HepG2 (cell line): ENCODE measurements around the gene NUDT2. TPM values are rescaled to one million over a fixed set of nuclear protein-coding genes. Genes with fewer than 3 reads are reported as not detected.
A peak's percentile ranks its signal among the peaks of the same experiment; 100 is the strongest.

ENCODE experiments used
- ATF7 ChIP-seq, 2 experiments: fragments of 450-650 bp in 1 of 2; sonication (generic) in 1 of 2; formaldehyde crosslinking in 1 of 2; IDR thresholded peaks; 2 replicates each; pipeline versions ENCODE4 v1.4.0 to v1.6.1; 2016 to 2020; ENCODE audit warnings: antibody characterized with exemption in 1 of 2, mild to moderate bottlenecking in 1 of 2, missing genetic modification reagents in 1 of 2
- GLI4 ChIP-seq: sonication (generic); formaldehyde crosslinking; IDR thresholded peaks from 2 replicates; pipeline ENCODE4 v1.5.1; 2020; ENCODE audit warnings: missing genetic modification reagents, mild to moderate bottlenecking, moderate library complexity, borderline replicate concordance
- GPN1 ChIP-seq: sonication (generic); formaldehyde crosslinking; IDR thresholded peaks from 2 replicates; pipeline ENCODE4 v1.5.1; 2020; ENCODE audit warnings: missing genetic modification reagents, borderline replicate concordance
- HNRNPH1 ChIP-seq: fragments of 200-400 bp; formaldehyde crosslinking; optimal IDR thresholded peaks from 2 replicates; pipeline ENCODE3; 2017; ENCODE audit warnings: mild to moderate bottlenecking, low read depth, low read length
- MTA1 ChIP-seq: sonication (generic); formaldehyde crosslinking; IDR thresholded peaks from 2 replicates; pipeline ENCODE4 v1.4.0; 2020; ENCODE audit warnings: missing genetic modification reagents, mild to moderate bottlenecking, borderline replicate concordance
- NR2F6 ChIP-seq, 2 experiments: IDR thresholded peaks; 2 replicates each; pipeline ENCODE4 v1.6.1; 2016; ENCODE audit warnings: antibody characterized with exemption in 1 of 2, mild to moderate bottlenecking in 1 of 2
- RFX1 ChIP-seq: fragments of 450-650 bp; IDR thresholded peaks from 2 replicates; pipeline ENCODE4 v1.6.1; 2017
- ZFP36L1 ChIP-seq: sonication (generic); formaldehyde crosslinking; IDR thresholded peaks from 2 replicates; pipeline ENCODE4 v1.8.0; 2022; ENCODE audit warnings: mild to moderate bottlenecking, missing genetic modification reagents, moderate library complexity
- ZNF12 ChIP-seq: sonication (generic); formaldehyde crosslinking; IDR thresholded peaks from 2 replicates; pipeline ENCODE4 v1.5.0; 2020; ENCODE audit warnings: missing genetic modification reagents
- ZNF124 ChIP-seq: sonication (generic); formaldehyde crosslinking; IDR thresholded peaks from 2 replicates; pipeline ENCODE4 v1.4.0; 2020; ENCODE audit warnings: missing genetic modification reagents
- ZNF143 ChIP-seq: sonication (generic); formaldehyde crosslinking; IDR thresholded peaks from 2 replicates; pipeline ENCODE4 v1.4.0; 2020; ENCODE audit warnings: missing genetic modification reagents
- ZNF234 ChIP-seq: sonication (generic); formaldehyde crosslinking; conservative IDR thresholded peaks from 2 replicates; pipeline ENCODE4 v1.5.1; 2020; ENCODE audit warnings: mild to moderate bottlenecking, missing genetic modification reagents
- ZNF44 ChIP-seq: sonication (generic); formaldehyde crosslinking; IDR thresholded peaks from 2 replicates; pipeline ENCODE4 v1.5.1; 2020; ENCODE audit warnings: mild to moderate bottlenecking, missing genetic modification reagents
- ZNF468 ChIP-seq: sonication (generic); formaldehyde crosslinking; IDR thresholded peaks from 2 replicates; pipeline ENCODE4 v1.8.0; 2022; ENCODE audit warnings: mild to moderate bottlenecking, moderate library complexity, missing genetic modification reagents
- ZNF713 ChIP-seq: sonication (generic); formaldehyde crosslinking; IDR thresholded peaks from 2 replicates; pipeline ENCODE4 v1.4.0; 2020; ENCODE audit warnings: mild to moderate bottlenecking, missing genetic modification reagents
- polyA plus RNA-seq, 8 experiments: library from polyadenylated mRNA; depleted of rRNA in 3 of 8; stranded (reverse) in 7 of 8; unstranded in 1 of 8; fragments of >200 nt; fragmentation: Illumina TruSeq in 4 of 8; extraction: Trizol in 4 of 8; gene quantifications; 2 replicates each; pipeline versions ENCODE4 v1.2.1 to v1.2.3, GENCODE V29; 2011 to 2016; ENCODE audit warnings: low read depth in 4 of 8, missing spikeins in 1 of 8, mixed read lengths in 1 of 8; ENCODE audit not compliant: insufficient read depth in 1 of 8
- total RNA-seq, 5 experiments: library from RNA; depleted of rRNA; stranded (reverse); fragments of >200 nt; fragmentation: Illumina TruSeq; extraction: Trizol; gene quantifications; 2 replicates each; pipeline ENCODE4 v1.2.3, GENCODE V29; 2016; ENCODE audit warnings: low read depth in 1 of 5
- TF ChIP-seq, protein P1 (sequence below): sonication (generic); formaldehyde crosslinking; IDR thresholded peaks from 2 replicates; pipeline ENCODE4 v1.5.0; 2020; ENCODE audit warnings: missing genetic modification reagents, mild to moderate bottlenecking, borderline replicate concordance
- TF ChIP-seq, protein P2 (sequence below): fragments of 450-650 bp; IDR thresholded peaks from 2 replicates; pipeline ENCODE4 v1.6.1; 2017
- TF ChIP-seq, protein P3 (sequence below): sonication (generic); formaldehyde crosslinking; IDR thresholded peaks from 2 replicates; pipeline ENCODE4 v1.8.1; 2022; ENCODE audit warnings: low read depth, mild to moderate bottlenecking, missing genetic modification reagents
- TF ChIP-seq, protein P4 (sequence below): sonication (generic); formaldehyde crosslinking; IDR thresholded peaks from 2 replicates; pipeline ENCODE4 v1.8.1; 2023; ENCODE audit warnings: mild to moderate bottlenecking, inconsistent platforms, moderate library complexity, missing genetic modification reagents, borderline replicate concordance
- TF ChIP-seq, protein P5 (sequence below): sonication (generic); formaldehyde crosslinking; IDR thresholded peaks from 2 replicates; pipeline ENCODE4 v1.4.0; 2020; ENCODE audit warnings: missing genetic modification reagents, mild to moderate bottlenecking, borderline replicate concordance

The NUDT2 gene
- total and polyA plus RNA-seq, 2 of the 13 experiments (the other 11 are each of a cell fraction or from before 2014, with no cell fraction given), result 19.9 to 24.6 TPM

DNA sequence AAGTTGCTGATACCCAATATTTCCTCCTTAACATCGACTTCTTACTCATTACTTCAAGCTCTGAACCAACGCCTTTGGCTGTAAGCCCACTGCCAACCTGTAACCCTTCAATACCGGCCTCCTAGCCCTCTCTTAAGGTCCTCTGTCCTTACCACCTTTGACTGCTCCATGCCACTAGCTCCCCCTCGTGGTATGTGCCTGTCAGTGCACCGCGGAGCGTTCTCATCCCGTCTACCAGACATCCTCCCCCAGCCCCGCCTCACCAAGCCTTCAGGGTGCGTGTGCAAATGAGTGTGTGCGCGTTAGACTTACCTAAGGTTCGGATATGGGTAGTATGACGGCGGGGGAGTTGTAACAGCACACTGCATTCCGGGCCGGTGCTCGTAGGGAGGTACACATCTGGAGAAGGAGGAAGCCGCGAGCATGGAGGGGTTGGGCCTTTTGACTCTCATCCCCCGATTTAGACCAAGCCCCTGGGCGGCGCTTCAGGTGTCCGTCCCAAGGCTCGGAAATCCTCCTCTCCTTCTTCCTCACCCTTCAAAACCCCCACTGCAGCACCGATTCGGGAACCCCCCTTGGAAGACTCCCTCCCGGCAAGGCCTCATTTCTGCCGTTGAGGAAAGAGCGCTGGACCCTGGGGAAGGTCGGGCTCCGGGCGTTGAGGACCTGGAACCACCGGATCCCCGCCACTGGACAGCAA is 50.1 kb downstream of the NUDT2 start (continued):
- TF ChIP-seq ZNF12 (CRISPR knock-in tag) (no peak), ZNF143 (CRISPR knock-in tag) (peak; percentile 41; the same call in 1 of the 2 replicates), ATF7 (IDR thresholded peaks at IDR 0.05) (no peak), ATF7 (CRISPR knock-in tag; IDR thresholded peaks at IDR 0.05) (no peak), GLI4 (CRISPR knock-in tag) (no peak), ZNF44 (CRISPR knock-in tag) (no peak), HNRNPH1 (no peak), ZNF713 (CRISPR knock-in tag) (no peak), GPN1 (CRISPR knock-in tag) (no peak), ZNF234 (CRISPR knock-in tag) (no peak), ZFP36L1 (CRISPR knock-in tag) (no peak), MTA1 (CRISPR knock-in tag) (no peak), ZNF468 (CRISPR knock-in tag) (no peak), NR2F6 (IDR thresholded peaks at IDR 0.05) (peak; percentile 43; the same call in 1 of the 2 replicates), NR2F6 (CRISPR knock-in tag; IDR thresholded peaks at IDR 0.05) (peak; percentile 54; the same call in 1 of the 2 replicates), ZNF124 (CRISPR knock-in tag) (no peak), RFX1 (no peak)
- TF ChIP-seq, protein P1, sequence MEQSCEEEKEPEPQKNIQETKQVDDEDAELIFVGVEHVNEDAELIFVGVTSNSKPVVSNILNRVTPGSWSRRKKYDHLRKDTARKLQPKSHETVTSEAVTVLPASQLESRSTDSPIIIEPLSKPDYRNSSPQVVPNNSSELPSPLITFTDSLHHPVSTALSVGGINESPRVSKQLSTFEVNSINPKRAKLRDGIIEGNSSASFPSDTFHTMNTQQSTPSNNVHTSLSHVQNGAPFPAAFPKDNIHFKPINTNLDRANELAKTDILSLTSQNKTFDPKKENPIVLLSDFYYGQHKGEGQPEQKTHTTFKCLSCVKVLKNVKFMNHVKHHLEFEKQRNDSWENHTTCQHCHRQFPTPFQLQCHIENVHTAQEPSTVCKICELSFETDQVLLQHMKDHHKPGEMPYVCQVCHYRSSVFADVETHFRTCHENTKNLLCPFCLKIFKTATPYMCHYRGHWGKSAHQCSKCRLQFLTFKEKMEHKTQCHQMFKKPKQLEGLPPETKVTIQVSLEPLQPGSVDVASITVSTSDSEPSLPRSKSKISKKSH (CRISPR knock-in tag), result no peak
- TF ChIP-seq, protein P2, sequence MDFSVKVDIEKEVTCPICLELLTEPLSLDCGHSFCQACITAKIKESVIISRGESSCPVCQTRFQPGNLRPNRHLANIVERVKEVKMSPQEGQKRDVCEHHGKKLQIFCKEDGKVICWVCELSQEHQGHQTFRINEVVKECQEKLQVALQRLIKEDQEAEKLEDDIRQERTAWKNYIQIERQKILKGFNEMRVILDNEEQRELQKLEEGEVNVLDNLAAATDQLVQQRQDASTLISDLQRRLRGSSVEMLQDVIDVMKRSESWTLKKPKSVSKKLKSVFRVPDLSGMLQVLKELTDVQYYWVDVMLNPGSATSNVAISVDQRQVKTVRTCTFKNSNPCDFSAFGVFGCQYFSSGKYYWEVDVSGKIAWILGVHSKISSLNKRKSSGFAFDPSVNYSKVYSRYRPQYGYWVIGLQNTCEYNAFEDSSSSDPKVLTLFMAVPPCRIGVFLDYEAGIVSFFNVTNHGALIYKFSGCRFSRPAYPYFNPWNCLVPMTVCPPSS, result no peak
- TF ChIP-seq, protein P3, sequence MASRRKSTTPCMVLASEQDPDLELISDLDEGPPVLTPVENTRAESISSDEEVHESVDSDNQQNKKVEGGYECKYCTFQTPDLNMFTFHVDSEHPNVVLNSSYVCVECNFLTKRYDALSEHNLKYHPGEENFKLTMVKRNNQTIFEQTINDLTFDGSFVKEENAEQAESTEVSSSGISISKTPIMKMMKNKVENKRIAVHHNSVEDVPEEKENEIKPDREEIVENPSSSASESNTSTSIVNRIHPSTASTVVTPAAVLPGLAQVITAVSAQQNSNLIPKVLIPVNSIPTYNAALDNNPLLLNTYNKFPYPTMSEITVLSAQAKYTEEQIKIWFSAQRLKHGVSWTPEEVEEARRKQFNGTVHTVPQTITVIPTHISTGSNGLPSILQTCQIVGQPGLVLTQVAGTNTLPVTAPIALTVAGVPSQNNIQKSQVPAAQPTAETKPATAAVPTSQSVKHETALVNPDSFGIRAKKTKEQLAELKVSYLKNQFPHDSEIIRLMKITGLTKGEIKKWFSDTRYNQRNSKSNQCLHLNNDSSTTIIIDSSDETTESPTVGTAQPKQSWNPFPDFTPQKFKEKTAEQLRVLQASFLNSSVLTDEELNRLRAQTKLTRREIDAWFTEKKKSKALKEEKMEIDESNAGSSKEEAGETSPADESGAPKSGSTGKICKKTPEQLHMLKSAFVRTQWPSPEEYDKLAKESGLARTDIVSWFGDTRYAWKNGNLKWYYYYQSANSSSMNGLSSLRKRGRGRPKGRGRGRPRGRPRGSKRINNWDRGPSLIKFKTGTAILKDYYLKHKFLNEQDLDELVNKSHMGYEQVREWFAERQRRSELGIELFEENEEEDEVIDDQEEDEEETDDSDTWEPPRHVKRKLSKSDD (CRISPR knock-in tag), result no peak
- TF ChIP-seq, protein P4, sequence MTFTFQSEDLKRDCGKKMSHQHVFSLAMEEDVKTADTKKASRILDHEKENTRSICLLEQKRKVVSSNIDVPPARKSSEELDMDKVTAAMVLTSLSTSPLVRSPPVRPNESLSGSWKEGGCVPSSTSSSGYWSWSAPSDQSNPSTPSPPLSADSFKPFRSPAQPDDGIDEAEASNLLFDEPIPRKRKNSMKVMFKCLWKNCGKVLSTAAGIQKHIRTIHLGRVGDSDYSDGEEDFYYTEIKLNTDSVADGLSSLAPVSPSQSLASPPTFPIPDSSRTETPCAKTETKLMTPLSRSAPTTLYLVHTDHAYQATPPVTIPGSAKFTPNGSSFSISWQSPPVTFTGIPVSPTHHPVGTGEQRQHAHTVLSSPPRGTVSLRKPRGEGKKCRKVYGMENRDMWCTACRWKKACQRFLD (CRISPR knock-in tag), result no peak
- TF ChIP-seq, protein P5, sequence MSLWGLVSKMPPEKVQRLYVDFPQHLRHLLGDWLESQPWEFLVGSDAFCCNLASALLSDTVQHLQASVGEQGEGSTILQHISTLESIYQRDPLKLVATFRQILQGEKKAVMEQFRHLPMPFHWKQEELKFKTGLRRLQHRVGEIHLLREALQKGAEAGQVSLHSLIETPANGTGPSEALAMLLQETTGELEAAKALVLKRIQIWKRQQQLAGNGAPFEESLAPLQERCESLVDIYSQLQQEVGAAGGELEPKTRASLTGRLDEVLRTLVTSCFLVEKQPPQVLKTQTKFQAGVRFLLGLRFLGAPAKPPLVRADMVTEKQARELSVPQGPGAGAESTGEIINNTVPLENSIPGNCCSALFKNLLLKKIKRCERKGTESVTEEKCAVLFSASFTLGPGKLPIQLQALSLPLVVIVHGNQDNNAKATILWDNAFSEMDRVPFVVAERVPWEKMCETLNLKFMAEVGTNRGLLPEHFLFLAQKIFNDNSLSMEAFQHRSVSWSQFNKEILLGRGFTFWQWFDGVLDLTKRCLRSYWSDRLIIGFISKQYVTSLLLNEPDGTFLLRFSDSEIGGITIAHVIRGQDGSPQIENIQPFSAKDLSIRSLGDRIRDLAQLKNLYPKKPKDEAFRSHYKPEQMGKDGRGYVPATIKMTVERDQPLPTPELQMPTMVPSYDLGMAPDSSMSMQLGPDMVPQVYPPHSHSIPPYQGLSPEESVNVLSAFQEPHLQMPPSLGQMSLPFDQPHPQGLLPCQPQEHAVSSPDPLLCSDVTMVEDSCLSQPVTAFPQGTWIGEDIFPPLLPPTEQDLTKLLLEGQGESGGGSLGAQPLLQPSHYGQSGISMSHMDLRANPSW (CRISPR knock-in tag), result no peak
